ENCODE results near the gene NUDC.
"Not testable (repeated sequence)": the region's sequence is repeated elsewhere in the genome, so short reads cannot be mapped to it uniquely, and the experiment has no call there.

Gene NUDC

DNA sequence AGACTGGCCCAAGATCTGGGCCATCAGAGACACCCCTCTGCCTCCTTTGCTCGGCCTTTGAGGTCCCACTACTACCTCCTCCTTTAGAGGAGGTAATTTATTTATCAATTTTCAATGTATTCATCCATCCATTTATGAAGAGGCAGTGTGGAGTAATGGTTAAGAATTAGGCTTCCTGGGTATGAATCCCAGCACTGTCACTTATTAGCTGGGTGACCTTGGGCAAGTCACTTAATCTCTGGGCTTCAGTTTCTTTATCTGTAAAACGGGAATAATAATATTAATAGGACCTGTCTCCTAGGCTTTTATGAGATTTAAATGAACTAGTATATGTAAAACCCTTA, 9.4 kb upstream of the NUDC start:
- DNase-seq, result no peak

DNA sequence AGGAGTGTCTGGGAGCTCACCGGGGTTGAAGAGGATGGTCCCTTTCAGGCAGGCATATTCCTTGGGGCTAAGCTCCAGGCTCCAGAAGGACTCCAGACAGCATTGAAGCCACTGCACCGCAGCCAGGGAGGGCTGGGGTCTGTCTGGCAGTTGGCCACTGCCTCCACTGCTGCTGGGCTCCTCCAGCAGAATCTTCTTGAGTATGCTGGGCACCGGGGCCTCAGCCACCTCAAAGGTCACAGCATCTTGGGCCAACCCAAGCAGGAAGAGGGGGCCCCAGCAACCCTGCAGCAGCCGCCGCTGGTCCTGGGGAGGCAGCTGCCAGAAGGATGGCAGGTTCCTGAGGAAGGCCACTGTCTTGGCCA, 8.2 kb upstream of the NUDC start:
- no peak for DNase-seq

DNA sequence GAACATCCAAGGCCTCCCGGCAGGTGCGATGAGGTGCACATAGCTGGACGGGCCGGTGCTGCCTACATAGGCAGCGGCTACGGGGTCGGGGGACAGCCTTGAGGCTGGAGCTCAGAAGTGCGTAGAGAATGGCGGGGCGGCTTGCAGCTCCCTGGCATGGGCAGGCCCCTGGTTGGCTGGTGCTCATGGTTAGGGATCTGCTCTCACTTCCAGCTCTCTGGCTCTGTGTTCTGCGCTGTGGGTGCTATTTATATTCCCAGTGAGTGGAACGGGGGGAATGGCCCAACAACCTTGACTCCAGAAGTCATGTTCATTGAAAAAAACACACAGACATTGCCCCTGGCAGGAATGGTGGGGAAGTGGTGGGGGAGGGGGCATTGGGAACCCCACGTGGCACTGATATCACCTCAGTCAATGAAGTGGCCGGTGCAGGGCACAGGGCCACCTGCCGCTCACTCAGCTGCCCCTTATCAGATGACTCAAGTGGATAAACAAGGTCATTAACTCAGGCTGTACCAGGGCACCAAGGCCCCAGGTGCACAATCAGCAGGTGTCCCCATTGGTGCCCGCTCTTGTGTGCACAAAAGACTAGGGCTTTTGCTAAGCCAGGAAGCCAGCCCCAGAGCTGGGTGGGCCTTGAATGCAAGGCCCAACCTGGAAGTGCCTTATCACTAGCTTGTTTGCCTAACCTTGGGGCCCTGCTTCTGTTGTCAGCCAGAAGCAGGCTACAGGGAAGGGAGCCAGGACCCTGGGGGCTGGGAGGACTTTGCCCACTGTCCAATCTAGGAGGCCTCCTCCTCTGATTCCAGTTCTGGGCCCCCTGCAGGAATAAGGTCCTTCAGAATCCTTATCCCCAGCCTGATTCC, 7.6 kb upstream of the NUDC start, which contains the start of gene NR0B2:
NR0B2 (minus strand) TSS at position 222 of the 866 bp plus-strand sequence; CDS start at position 187, 35 bp downstream.
- DNase-seq, result no peak

- DNase-seq, result no peak
Observed at GRCh38 chr1:26915204-26915842, 6.2 kb upstream of the NUDC start.

GRCh38 chr1:26921126-26921539, 410 bp upstream of the NUDC start:
- DNase-seq, result no peak

- no peak for DNase-seq
Observed at GRCh38 chr1:26922431-26922729, 837 bp downstream of the NUDC start.

- DNase-seq, result no peak
Observed at GRCh38 chr1:26922901-26923300, 1.4 kb downstream of the NUDC start.

- no peak for DNase-seq
Observed at GRCh38 chr1:26923711-26924110, 2.2 kb downstream of the NUDC start.

DNA sequence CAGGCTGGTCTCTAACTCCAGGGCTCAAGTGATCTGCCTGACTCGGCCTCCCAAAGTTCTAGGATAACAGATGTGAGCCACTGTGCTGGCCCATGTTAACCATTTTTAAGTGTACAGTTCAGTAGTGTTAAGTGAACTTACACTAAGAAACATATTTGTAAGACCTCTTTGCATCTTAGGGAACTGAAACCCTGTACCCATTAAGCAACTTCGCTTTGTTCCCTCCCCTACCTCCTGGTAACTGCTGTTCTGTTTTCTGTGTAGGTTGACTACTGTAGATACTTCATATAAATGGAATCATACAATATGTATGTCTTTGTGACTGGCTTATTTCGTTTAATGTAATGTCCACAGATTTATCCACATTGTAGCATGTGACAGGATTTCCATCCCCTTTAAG, 11.0 kb downstream of the NUDC start:
- DNase-seq, result no peak

GRCh38 chr1:26936823-26937222, 15.3 kb downstream of the NUDC start:
- DNase-seq, result no peak

- no peak for DNase-seq
Observed at GRCh38 chr1:26938004-26938658, 16.6 kb downstream of the NUDC start.

GRCh38 chr1:26938659-26939025, 17.1 kb downstream of the NUDC start:
- no peak for DNase-seq

DNA sequence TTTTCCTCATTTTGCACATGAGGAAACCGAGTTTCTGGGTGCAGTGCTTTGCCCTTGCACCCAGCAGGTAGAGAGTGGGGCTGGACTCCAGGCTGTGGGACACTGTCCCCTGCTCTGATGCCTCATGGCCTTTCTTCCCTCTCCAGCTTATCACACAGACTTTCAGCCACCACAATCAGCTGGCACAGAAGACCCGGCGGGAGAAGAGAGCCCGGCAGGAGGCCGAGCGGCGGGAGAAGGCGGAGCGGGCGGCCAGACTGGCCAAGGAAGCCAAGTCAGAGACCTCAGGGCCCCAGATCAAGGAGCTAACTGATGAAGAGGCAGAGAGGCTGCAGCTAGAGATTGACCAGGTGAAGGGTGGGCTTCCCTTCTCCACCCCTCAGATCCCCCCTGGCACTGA, 19.8 kb downstream of the NUDC start:
- no peak for DNase-seq

DNA sequence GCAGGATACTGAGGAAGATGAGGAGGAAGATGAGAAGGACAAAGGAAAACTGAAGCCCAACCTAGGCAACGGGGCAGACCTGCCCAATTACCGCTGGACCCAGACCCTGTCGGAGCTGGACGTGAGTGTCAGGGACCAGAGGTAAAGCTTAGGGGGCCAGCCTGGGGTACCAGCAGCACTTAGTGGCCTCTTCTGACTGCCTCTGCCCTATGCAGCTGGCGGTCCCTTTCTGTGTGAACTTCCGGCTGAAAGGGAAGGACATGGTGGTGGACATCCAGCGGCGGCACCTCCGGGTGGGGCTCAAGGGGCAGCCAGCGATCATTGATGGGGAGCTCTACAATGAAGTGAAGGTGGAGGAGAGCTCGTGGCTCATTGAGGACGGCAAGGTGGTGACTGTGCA, 21.1 kb downstream of the NUDC start:
- no peak for DNase-seq

DNA sequence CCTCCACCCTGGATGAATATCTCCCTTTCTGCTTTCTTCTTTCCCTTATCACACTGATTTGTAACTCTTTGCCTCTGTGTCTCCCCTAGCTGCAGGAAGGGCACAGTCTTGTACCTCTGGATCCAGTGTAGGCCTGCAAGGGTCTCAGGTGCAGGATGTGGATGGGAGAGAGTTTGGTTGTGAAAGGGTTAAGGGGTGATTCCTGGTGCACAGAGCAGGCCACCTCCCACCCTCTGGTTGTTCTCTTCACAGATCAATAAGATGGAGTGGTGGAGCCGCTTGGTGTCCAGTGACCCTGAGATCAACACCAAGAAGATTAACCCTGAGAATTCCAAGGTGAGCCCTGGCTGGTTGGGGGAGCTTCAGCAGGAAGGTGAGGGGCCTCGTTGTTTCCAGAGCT, 23.6 kb downstream of the NUDC start:
- DNase-seq, result no peak

GRCh38 chr1:26945728-26946127, 24.2 kb downstream of the NUDC start:
- no peak for DNase-seq

GRCh38 chr1:26946270-26946669, 24.7 kb downstream of the NUDC start:
- no peak for DNase-seq

DNA sequence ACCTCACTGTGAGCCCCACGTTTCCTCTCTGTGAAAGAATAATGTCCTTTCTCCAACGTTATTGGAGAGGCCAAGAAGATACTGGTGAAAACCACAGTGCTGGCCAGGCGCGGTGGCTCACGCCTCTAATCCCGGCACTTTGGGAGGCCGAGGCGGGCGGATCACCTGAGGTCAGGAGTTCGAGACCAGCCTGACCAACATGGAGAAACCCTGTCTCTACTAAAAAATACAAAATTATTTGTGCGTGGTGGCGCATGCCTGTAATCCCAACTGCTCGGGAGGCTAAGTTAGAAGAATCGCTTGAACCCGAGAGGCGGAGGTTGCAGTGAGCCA, 27.1 kb downstream of the NUDC start:
- not testable (repeated sequence) for DNase-seq

DNA sequence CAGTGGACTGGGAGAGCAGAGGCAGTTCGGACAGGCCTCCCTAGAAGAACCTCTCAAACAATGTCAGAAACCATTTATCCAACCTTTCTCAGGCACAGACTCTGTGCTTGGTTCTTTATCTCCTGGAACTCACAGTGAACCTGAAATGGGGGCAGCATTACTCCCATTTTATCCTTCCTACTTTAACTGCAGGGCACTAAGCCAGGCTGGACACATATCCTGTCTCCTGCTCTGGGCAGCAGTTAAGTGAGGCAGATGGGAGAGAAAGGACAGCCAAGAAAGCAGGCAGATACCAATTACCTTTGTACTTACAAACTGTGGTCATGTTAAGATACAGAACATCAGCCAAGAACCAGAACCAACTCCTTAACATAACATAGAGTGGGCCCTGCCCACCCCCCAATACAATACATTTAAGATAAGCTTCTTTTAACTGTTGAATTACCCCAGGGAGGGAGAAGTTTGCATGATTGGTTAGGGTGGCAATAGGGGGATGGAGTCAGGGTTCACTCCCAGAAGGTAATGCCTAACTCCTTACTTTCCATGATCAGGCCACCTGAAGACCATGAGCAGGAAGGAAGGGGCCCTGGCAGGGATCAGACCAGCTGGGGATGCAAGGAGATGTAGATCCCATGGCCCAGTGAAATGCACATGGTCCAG, 27.9 kb downstream of the NUDC start:
- no peak for DNase-seq

DNA sequence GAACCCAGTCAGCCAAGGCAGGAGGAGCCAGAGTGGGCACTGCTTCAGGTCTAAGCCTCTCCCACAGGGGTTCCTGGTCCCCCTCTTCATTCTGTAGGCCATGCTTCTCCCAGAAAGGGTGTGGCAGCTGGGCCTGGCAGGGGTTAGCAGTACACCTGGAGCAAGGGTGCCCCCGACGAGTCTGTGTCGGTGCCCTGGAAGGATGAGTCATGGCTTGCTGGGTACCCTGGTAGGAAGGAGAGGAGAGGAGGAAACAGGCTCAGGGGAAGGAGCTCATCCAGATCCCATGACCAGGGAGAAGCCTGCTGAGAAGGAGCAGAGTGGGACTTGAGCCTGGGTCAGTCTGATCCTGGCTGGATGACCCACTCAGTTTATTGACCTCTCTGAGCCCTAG, 28.4 kb downstream of the NUDC start:
- DNase-seq, result no peak

- no peak for DNase-seq
Observed at GRCh38 chr1:26950602-26951001, 29.1 kb downstream of the NUDC start.

DNA sequence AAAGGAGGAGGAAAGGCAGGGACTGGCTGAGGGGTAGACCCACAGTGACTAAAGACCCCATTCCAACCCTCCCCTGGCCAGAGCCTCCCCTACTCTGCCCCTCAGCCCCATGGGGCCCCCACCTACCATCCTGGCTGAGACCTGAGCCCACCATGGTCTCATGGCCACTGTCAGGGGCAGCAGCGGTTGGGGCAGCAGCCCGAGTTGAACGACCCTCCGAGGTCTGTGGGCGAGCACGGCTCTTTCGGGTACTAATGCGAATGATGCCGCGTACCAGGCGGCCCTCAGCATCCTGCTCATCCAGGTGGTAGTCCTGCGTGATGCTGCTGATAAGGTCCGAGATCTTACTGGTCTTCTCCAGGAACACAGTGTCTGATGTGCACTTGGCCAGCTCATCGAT, 29.7 kb downstream of the NUDC start:
- no peak for DNase-seq

- DNase-seq, result no peak
Observed at GRCh38 chr1:26951821-26952497, 30.4 kb downstream of the NUDC start.

Data from hippocampal formation (tissue), 2 donors.